ENCODE results near the gene EFCAB8.
"Not testable (repeated sequence)": the region's sequence is repeated elsewhere in the genome, so short reads cannot be mapped to it uniquely, and the experiment has no call there.

EFCAB8 gene

DNA sequence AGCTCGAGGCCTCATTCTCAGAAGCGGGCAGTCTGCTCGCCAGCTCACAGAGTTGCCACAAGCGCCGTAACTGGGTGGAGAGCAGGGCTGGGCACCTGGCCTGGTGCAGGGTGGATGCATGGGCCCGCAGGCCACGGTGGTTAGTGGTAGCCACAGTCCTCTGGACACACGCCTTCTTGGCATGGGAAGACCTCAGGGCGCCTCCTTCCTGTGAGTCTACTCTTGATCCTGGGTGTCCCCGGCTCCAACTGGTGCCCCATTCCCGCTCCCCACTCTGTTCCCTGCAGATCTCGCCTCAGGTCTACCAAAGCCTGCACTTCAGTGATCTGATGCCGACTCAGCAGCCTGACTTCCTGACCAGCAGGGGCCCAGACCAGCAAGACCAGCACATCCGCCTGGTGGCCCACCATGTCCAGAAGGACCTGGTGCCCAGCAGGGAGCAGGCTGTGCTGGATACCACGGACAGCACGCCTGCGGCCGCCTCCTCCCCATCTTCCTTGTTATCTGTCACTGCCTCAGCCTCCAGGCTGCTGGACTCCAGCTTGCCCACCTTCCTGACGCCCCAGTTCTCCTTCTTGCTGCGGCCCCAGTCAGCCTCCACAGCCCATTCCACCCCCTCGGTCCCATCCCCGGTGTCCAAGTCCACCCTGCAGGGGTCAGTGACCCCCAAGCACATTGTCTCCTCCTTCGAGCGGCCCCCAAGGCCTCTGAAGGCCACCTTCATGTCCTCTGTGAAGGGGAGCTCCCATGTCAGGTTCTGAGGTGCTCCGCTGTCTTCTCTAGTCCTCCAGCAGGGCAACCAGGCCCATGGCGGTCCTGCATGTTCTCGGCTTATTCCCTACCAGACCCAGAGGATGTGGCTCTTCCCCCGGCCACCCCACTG, 102.4 kb downstream of the EFCAB8 start:
- DNase-seq, result no peak

DNA sequence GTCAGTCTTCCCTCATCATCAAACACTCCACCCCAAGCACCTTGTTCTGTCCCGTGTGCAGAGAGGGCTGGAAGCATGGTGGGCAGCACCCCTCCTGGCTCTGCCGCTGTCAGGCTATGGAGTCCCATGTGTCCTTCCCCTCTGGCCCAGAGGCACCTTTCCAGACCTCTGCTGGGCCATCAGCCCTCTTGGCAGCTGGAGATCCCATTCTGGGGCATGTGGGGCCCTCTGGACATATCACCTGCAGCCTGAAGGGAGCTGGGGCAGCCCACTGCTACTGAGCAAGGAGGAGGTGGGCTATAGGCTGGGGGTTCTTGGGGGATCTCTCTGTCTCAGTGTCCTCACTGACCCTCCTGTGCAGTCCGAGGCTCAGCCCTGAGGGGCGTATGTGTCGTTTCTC, 103.3 kb downstream of the EFCAB8 start:
- DNase-seq, result no peak

DNA sequence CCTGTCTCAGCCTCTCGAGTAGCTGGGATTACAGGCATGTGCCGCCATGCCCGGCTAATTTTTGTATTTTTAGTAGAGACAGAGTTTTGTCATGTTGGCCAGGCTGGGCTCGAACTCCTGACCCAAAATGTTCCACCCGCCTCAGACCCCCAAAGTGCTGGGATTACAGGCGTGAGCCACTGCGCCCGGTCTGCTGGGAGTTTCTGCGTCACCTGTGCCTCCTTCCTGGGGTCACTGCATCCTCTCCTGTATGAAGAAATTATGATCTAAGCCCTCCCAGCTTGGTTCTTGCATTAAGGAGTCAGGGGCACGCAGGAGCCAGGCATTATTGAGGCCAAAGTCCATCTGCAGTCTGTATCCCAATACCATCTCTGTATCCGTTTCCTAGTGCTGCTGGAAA, 103.9 kb downstream of the EFCAB8 start:
- not testable (repeated sequence) for DNase-seq

- DNase-seq, result no peak
These were observed 104.5 kb downstream of the EFCAB8 start for GRCh38 chr20:32963176-32963575.

DNA sequence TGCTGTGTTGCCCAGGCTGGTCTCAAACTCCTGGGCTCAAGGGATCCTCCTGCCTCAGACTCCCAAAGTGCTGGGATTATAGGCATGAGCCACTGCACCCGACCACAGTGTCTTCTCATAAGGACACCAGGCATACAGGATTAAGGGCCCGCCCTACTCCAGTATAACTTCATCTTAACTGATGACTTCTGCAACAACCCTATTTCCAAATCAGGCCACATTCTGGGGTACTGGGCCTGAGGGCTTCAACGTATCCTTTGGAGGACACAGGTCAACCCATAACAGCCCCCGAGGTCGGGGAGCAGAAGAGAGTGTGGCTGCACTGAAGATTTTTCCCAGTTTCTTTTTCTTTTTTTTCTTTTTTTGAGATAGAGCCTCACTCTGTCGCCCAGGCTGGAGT, 105.9 kb downstream of the EFCAB8 start:
- no peak for DNase-seq

DNA sequence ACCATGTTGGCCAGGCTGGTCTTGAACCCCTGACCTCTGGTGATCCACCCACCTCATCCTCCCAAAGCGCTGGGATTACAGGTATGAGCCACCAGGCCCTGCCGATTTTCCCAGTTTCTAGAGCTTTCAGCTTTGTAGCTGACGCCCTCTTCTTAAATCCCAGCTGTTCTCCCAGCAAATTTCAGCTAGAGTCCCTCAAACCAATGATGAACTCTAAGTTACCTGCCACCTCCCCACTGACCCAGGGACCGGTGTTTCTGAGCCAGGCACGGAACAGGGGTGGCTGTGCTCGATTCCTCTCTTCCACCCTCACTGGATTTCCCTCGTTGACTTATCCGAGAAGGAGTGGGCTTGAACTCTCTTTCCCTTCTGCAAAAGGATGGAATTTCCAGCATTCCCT, 106.4 kb downstream of the EFCAB8 start:
- DNase-seq, result no peak

DNA sequence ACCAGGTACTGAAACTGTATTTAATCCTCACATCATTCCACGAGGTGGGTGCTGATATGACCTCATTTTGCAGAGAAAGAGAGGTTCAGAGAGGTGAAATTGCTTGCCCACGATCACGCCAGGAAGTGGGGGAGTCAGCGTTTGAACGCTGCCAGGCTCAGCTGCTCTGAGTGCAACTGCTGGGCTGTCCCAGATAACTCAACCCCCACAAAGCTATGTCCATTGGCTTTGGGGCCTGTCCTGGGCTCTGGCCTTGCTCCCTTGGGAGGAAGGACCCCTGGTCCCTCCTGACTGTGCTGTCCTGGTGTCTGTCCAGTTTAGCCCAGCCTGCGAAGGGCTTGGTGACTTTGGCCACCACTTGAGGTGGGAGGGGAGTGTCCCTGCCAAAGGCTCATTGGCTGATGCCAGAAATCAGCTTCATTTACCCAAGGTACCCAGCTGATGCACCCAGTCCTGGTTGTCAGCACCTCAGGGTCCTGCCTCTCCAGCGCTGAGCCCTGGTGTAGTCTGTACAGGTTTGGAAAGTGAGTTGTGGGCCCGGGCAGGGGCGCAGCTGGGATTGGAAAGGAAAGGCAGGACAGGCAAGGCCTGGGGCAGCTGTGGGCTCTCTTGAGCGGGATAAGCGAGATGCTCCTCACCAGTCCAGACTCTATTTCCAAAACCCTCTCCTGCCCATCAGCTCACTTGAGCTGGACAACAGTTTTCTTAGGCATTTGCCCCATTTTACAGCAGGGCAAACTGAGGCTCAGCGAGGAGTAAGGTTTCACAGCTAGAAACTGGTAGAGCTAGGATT, 107.1 kb downstream of the EFCAB8 start:
- DNase-seq, result no peak

DNA sequence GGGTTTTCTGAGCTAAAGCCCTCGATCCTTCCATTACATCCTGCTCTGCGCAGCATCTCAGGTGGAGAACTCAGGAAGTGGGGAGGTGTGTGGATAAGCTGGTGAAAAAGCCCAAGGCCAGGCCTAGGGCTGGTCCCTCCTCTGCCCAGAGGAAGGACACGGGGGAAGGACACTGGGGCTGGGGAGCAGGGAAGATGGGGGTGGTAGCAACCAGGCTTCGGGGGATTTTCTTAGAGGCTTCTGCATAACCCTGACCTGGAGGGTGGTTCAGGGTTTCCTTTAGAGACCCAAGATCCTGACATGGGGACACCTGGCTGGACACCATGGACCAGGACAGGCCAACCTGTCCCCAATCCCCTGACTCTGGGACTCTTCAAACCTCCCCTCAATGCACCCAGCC, 107.7 kb downstream of the EFCAB8 start:
- no peak for DNase-seq

DNA sequence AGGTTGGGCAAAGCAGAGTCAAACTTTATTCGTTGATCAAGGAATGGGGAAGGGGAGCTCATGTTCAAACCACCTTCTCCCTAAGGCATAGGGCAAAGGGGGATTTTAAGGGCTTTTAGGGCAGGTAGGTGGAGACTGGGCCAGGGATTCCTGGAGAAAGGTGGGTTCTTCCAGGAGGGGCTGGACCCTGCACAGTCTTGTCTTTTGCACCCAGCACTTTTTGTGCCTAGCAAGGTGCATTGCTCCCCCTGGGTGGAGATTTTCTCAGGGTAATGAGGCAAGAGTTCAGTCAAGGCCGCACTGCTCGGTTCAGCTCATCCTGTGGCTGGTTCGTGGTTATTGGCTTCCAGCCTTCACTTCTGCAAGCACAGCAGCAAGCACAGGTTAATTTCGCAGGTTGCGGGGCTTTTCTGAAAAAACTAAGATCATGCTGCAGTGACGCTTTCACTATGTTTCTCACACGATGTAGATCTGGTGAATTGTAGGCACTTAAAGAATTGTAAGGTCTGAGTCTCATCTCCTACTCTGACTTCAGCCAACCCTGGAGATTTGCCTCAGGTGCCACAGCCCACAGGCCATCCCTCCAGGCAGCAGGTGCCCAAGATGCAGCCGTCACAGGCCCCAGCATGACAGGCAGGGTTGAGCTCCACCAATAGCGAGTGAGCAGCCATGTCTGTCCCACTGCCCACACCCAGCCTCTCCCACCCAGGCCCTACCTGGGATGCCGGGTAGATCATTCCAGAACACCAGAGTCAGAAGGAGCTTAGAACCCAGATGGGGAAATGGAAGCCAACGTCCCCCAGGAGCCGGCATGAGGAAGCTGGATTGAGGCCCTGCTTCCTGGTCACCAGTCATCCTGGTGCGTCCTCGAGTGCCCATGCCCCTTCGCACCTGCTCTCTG, 108.4 kb downstream of the EFCAB8 start:
- no peak for DNase-seq

- no peak for DNase-seq
These were observed 109.3 kb downstream of the EFCAB8 start for GRCh38 chr20:32967961-32968457.

DNA sequence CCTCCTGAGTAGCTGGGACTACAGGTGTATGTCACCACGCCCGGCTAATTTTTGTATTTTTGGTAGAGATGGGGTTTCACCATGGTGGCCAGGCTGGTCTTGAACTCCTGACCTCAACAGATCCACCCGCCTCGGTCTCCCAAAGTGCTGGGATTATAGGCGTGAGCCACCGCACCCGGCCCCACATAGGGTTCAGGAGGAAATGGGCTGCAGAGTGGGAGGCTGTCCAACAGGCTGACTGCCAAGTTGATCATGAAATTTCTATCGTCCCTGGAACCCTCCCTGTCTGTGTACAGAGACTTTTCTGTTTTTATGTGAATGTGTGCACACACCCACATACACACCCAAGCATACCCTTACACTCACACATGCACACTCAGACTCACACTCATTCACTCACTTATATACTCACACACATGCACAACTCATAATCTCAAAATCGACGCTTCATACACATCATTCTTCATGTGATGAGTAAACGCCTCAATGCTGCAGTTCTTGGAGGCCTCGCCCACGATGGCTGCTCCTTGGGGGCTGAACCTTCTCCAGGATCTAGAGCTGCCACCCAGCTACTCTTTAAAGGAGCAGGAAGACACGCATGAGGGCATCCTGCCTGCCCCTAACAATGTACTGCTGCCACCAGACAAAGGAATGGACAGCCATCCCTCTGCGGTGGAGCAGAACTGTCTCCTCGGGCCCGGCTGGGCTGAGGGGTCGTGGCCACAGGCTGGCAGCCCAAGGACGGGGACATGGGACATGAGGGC, 109.9 kb downstream of the EFCAB8 start:
- DNase-seq, result no peak

DNA sequence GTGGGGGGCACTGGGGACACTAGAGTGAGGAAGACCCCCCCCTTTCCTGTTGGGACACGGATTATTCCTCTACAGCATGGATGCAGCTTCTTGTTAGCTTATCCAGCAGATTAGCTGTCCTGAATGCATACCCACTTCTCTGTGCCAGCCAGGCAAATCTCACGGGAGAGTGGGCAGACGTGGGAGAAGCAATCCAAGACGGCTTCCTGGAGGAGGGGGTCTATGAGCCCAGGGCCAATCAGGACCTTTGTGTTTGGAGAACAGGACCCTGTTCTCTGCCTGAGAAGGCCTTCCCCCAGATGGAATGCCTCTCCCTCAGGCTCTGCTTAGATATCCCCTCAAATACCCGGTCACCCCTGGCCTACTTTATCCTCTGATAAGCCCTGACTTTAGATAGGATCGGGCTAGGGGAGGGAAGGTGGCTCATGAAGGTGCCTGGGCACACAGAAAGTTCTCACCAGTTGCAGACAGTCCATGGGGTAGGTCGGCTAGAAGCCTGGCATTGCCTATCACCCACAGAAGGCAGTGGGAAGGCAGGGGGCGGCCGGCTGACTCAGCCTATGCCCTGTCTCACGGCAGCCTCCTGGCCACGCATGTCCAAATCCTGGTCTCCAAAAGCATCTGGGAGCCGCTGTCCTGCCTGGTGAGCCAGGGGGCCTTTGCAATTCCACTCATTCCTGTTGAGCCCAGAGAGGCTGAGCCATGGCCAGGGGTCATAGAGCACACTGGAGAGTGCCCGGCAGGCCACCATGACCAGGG, 110.8 kb downstream of the EFCAB8 start:
- no peak for DNase-seq

- DNase-seq, result no peak
These were observed 111.6 kb downstream of the EFCAB8 start for GRCh38 chr20:32970115-32970972.

DNA sequence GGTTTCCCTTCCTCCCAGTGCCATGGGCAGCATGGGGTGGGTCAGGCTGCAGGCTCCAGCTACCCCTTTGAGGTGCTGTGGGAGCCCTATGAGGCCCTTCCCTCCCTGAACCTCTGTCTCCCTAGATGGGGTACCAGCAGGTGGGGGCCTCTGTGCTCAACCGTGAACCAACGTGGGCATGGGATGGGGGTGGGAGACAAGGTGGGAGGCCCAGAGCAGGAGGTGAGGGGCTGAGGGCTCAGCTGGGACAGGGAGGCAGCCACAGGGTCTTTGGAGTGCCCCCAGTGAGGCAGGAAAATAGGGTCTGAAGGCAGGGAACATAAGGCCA, 112.2 kb downstream of the EFCAB8 start:
- DNase-seq, result no peak

GRCh38 chr20:32971703-32972161, 113.0 kb downstream of the EFCAB8 start:
- DNase-seq, result no peak

DNA sequence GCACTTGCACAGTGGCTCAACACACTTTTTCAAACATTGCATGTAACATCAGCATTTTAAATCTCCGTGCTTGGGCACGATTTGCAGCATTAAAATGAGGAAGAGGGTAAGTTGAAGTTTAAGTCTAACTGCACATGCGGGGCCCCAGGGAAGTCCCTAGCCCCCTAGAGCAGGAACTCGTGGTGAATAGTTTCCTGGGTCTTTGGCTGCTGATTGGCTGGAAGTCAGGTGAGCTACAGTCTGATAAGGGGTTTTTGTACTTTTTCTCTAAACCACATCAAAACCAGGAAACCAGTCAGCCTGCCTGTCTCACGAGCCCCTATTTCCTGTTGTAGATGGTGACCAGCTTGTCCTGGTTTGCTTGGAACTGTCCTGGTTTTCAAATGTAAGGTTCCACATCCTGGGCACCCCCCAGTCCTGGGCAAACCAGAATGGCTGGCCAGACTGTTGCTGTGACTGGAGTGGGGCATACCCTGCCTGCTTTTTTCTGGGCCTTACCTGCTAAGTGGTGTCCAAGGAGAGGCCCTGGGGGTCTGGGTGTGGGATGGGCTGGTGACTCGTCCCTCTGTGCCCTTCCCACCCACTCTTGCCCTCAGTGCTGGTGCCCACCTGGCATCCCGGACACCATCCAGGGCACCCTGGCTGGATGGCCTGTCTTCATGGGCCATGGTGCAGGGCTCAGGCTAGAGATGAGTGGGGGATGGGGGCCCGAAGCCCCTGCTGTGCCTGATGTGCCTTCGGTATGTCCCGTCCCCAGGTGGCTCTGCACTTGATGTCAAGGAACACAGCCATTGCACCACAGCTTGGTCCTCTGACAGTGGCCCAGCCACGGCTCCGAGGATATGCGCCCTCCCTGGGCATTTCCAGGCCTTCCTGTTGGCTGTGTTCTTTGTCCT, 113.7 kb downstream of the EFCAB8 start:
- no peak for DNase-seq

DNA sequence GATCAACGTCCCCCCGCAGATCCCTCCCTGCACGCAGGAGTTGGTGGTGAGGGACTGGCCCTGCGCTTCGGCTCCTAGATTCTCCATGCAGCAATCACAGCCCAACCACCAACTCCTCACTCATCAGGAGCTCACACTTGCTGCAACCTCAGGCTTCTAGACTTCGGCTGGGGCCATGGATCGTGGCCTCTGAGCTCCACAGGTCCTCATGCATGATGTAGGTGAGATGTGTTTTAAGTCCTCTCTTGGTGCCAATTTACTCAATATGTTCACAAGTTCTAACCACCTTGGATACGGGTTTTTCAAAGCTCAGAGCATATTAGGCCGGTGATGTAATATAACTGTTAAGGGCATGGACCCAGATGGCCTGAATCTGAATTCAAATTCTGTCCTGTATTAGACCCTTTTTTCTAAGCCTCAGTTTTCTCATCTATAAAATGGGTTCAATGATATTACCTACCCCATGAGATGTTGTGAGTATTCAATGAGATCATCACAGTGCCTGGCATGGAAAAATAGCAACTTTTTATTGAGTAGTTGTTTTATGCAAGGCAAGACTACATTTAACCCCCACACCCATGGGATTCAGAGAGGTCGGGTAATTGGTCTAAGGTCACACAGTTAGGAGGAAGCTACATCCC, 114.5 kb downstream of the EFCAB8 start:
- no peak for DNase-seq

DNA sequence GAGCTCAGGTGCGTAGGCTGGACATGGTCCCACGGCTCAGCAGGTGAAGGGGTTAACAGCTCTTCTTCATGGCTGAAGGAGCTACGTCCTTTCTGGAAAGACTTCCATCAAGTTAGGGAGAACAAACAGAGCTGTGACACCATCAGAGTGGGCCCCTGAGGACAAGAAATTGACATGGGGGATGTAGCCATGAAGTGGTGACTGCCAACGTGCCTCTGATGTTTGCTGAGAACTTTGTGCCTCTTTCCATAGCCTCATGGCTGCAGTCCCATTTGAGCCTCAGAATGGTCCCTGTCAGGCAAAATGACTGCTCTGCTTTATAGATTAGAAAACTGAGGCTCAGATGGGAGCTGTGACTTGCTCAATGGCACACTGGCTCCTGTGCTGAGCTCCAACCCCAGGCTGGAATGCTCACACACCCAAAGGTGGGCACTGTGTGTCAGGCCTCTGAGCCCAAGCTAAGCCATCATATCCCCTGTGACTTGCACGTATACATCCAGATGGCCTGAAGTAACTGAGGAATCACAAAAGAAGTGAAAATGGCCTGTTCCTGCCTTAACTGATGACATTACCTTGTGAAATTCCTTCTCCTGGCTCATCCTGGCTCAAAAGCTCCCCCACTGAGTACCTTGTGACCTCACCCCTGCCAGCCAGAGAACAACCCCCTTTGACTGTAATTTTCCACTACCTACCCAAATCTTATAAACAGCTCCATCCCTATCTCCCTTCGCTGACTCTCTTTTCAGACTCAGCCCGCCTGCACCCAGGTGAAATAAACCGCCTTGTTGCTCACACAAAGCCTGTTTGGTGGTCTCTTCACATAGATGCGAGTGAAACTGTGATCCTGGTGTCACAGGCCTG, 115.7 kb downstream of the EFCAB8 start:
- not testable (repeated sequence) for DNase-seq

Measured in NCI-H510A treated with DMSO at 0.1 percent for 48 hours (cell line).